PC-3 (cell line): Measurements from ENCODE around the gene METAP1D.

Experiments used
- EZH2 ChIP-seq: fragments of 300-600 bp; sonication (generic); IDR thresholded peaks from one replicate; pipeline ENCODE4 v1.6.1; 2017; ENCODE audit warnings: antibody characterized with exemption, mild to moderate bottlenecking, low read length; ENCODE audit not compliant: unreplicated experiment
- TF ChIP-seq, protein P1 (sequence below): fragments of 300-600 bp; sonication (generic); conservative IDR thresholded peaks from 2 replicates; pipeline ENCODE4 v1.5.1; 2017; ENCODE audit warnings: antibody characterized with exemption, low read depth, mild to moderate bottlenecking, low read length

GRCh38 chr2:172091761-172092566 is 92.2 kb downstream of the METAP1D start:
- TF ChIP-seq, protein P1, sequence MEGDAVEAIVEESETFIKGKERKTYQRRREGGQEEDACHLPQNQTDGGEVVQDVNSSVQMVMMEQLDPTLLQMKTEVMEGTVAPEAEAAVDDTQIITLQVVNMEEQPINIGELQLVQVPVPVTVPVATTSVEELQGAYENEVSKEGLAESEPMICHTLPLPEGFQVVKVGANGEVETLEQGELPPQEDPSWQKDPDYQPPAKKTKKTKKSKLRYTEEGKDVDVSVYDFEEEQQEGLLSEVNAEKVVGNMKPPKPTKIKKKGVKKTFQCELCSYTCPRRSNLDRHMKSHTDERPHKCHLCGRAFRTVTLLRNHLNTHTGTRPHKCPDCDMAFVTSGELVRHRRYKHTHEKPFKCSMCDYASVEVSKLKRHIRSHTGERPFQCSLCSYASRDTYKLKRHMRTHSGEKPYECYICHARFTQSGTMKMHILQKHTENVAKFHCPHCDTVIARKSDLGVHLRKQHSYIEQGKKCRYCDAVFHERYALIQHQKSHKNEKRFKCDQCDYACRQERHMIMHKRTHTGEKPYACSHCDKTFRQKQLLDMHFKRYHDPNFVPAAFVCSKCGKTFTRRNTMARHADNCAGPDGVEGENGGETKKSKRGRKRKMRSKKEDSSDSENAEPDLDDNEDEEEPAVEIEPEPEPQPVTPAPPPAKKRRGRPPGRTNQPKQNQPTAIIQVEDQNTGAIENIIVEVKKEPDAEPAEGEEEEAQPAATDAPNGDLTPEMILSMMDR: no peak
- TF ChIP-seq EZH2: no peak
